B cell (primary cell): Measurements from ENCODE around the gene HOMER1. TPM values are rescaled to one million over a fixed set of nuclear protein-coding genes. Genes with fewer than 3 reads are reported as not detected.

ENCODE experiments used
- ATAC-seq: fragments of 200-7000 bp; cut with Tn5 transposase; one replicate; pipeline ENCODE4 v1.10.0; 2021; ENCODE audit warnings: low read depth, mild to moderate bottlenecking, moderate number of reproducible peaks, moderate library complexity
- CTCF ChIA-PET: fragments of 350-600 bp; sonication (Branson Sonifier 250); formaldehyde crosslinking; loops from one replicate; lab custom pipeline; 2021; ENCODE audit warnings: antibody characterized with exemption, inconsistent platforms; lab: Charles Lee
- POLR2A ChIA-PET: fragments of 350-600 bp; sonication (Branson Sonifier 250); formaldehyde crosslinking; loops from one replicate; lab custom pipeline; 2021; ENCODE audit warnings: antibody characterized with exemption; lab: Charles Lee
- DNase-seq: peaks from one replicate; pipeline ENCODE4 v3.0.0; 2013
- H2AFZ ChIP-seq: 2 replicates; pipeline ENCODE4 v1.6.1; 2012; ENCODE audit warnings: mild to moderate bottlenecking, low read depth, low read length; ENCODE audit not compliant: insufficient read depth, poor library complexity, severe bottlenecking
- H3K27ac ChIP-seq, 2 donors: 1 replicate in 1 of 2; 2 replicates in 1 of 2; pipeline ENCODE4 v1.5.1; 2012 to 2013; ENCODE audit warnings: low read length in 2 of 2, mild to moderate bottlenecking in 2 of 2, moderate library complexity in 1 of 2
- H3K27me3 ChIP-seq, 4 experiments: fragments of 200-600 bp in 1 of 4; sonication (generic) in 1 of 4; replicated peaks in 1 of 4; 1 replicate in 2 of 4; 2 replicates in 2 of 4; pipeline versions ENCODE4 v1.6.1 to v1.7.0; 2013 to 2016; ENCODE audit warnings: low read length in 3 of 4, mild to moderate bottlenecking in 2 of 4, mixed read lengths in 1 of 4, moderate library complexity in 1 of 4; ENCODE audit not compliant: insufficient read depth in 4 of 4, control insufficient read depth in 3 of 4; ENCODE audit errors: control extremely low read depth in 1 of 4
- H3K36me3 ChIP-seq, 2 experiments: replicated peaks in 1 of 2; 1 replicate in 1 of 2; 2 replicates in 1 of 2; pipeline versions ENCODE4 v1.6.1 to v1.7.1; 2013; ENCODE audit warnings: low read length in 1 of 2; ENCODE audit not compliant: insufficient read depth in 2 of 2, control insufficient read depth in 1 of 2; ENCODE audit errors: control extremely low read depth in 1 of 2, extremely low read depth in 1 of 2
- H3K4me1 ChIP-seq, 2 donors: fragments of 200-600 bp in 1 of 2; sonication (generic) in 1 of 2; 1 replicate in 1 of 2; 2 replicates in 1 of 2; pipeline versions ENCODE4 v1.5.1 to v1.6.1; 2013 to 2017; ENCODE audit warnings: low read length in 2 of 2; ENCODE audit not compliant: control insufficient read depth in 2 of 2, insufficient read depth in 2 of 2
- H3K4me2 ChIP-seq: replicated peaks from 2 replicates; pipeline ENCODE3; 2012; ENCODE audit warnings: mild to moderate bottlenecking, low read depth, low read length; ENCODE audit not compliant: poor library complexity, severe bottlenecking
- H3K4me3 ChIP-seq, 5 experiments: fragments of 200-600 bp in 1 of 5; sonication (generic) in 1 of 5; 1 replicate in 3 of 5; 2 replicates in 2 of 5; pipeline versions ENCODE4 v1.5.1 to v1.7.0; 2011 to 2016; ENCODE audit warnings: low read length in 4 of 5, mild to moderate bottlenecking in 4 of 5, low read depth in 2 of 5, control low read depth in 1 of 5, moderate library complexity in 1 of 5; ENCODE audit not compliant: insufficient read depth in 1 of 5; ENCODE audit errors: control extremely low read depth in 1 of 5, extremely low read depth in 1 of 5
- H3K79me2 ChIP-seq: fragments of 200-600 bp; sonication (generic); one replicate; pipeline ENCODE4 v1.6.0; 2016; ENCODE audit warnings: low read length; ENCODE audit not compliant: control insufficient read depth, insufficient read depth
- H3K9ac ChIP-seq: fragments of 200-600 bp; sonication (generic); 2 replicates; pipeline ENCODE4 v1.6.1; 2017; ENCODE audit warnings: mild to moderate bottlenecking, low read length, moderate library complexity
- H3K9me3 ChIP-seq, 3 donors: one replicate each; pipeline versions ENCODE4 v1.6.1 to v1.7.1; 2013; ENCODE audit warnings: low read length in 2 of 3; ENCODE audit not compliant: control insufficient read depth in 2 of 3, insufficient read depth in 1 of 3; ENCODE audit errors: control extremely low read depth in 1 of 3
- H4K20me1 ChIP-seq: 2 replicates; pipeline ENCODE4 v1.6.0; 2012; ENCODE audit warnings: mild to moderate bottlenecking, low read length; ENCODE audit not compliant: insufficient read depth, control insufficient read depth, poor library complexity, severe bottlenecking
- H3K27ac Mint-ChIP-seq: one replicate; pipeline ENCODE4 v1.8.0; 2021; ENCODE audit warnings: mixed read lengths
- H3K27me3 Mint-ChIP-seq: one replicate; pipeline ENCODE4 v1.8.0; 2021; ENCODE audit warnings: mixed read lengths
- H3K4me1 Mint-ChIP-seq: one replicate; pipeline ENCODE4 v1.8.0; 2021; ENCODE audit warnings: mixed read lengths
- H3K4me3 Mint-ChIP-seq: one replicate; pipeline ENCODE4 v1.8.0; 2021; ENCODE audit warnings: mixed read lengths
- H3K9me3 Mint-ChIP-seq: one replicate; pipeline ENCODE4 v1.8.0; 2022; ENCODE audit warnings: mixed read lengths; ENCODE audit not compliant: insufficient read depth
- EZH2 ChIP-seq: IDR thresholded peaks from 2 replicates; pipeline ENCODE4 v1.6.1; 2012; ENCODE audit warnings: borderline replicate concordance, low read depth, mild to moderate bottlenecking, moderate library complexity, low read length; ENCODE audit not compliant: insufficient read depth, poor library complexity, severe bottlenecking
- WGBS: methylation state at CpG from one replicate; pipeline ENCODE4 v1.1.5; 2013; ENCODE audit warnings: missing lambda C conversion rate; ENCODE audit not compliant: insufficient coverage; 5-methylcytosine and 5-hydroxymethylcytosine counted together
- intact Hi-C: fragments of 100-400 bp; cut with micrococcal nuclease; formaldehyde crosslinking; loops from one replicate; pipeline ENCODE4 v1.10.0; 2022
- polyA plus RNA-seq: library from polyadenylated mRNA; depleted of rRNA; stranded (reverse); fragments of >200 nt; gene quantifications from 2 replicates; pipeline ENCODE4 v1.2.3, GENCODE V29; 2012
- total RNA-seq, 2 donors: library from RNA; stranded (reverse); fragments of 120-200 nt in 1 of 2; gene quantifications; 1 replicate in 1 of 2; 2 replicates in 1 of 2; pipeline versions ENCODE4 v1.2.3 to v1.2.4, GENCODE V29; 2013 to 2022
- TF ChIP-seq, protein P1 (sequence below): fragments of 200-600 bp; IDR thresholded peaks from one replicate; pipeline ENCODE4 v1.8.0; 2022; ENCODE audit warnings: antibody characterized with exemption, mild to moderate bottlenecking

The HOMER1 gene
- total and polyA plus RNA-seq, 2 donors (not counting 1 experiment from before 2014, with no cell fraction given), result 0.63 to 5.4 TPM

- no peak overlapping the region for H3K27ac ChIP-seq
- H3K4me3 ChIP-seq, result no peak overlapping the region
- H4K20me1 ChIP-seq, result no peaks in the 10 kb centered on the region
- ATAC-seq (no peak), DNase-seq (no peak)
- H3K79me2 ChIP-seq, result no peaks in the 10 kb centered on the region
- Mint-ChIP-seq H3K4me1 (peaks cover 6% of the 10 kb centered on the region), H3K27me3 (no peaks in the 10 kb centered on the region), H3K27ac (no peak overlapping the region), H3K9me3 (no peaks in the 10 kb centered on the region), H3K4me3 (no peak overlapping the region)
- POLR2A ChIA-PET, result no interaction called here
- no peak overlapping the region for H3K4me2 ChIP-seq
- intact Hi-C loops, result no loop called here
- H3K4me1 ChIP-seq, result peaks cover 6 to 7% of the 10 kb centered on the region in 2 donors
- TF ChIP-seq, protein P1, sequence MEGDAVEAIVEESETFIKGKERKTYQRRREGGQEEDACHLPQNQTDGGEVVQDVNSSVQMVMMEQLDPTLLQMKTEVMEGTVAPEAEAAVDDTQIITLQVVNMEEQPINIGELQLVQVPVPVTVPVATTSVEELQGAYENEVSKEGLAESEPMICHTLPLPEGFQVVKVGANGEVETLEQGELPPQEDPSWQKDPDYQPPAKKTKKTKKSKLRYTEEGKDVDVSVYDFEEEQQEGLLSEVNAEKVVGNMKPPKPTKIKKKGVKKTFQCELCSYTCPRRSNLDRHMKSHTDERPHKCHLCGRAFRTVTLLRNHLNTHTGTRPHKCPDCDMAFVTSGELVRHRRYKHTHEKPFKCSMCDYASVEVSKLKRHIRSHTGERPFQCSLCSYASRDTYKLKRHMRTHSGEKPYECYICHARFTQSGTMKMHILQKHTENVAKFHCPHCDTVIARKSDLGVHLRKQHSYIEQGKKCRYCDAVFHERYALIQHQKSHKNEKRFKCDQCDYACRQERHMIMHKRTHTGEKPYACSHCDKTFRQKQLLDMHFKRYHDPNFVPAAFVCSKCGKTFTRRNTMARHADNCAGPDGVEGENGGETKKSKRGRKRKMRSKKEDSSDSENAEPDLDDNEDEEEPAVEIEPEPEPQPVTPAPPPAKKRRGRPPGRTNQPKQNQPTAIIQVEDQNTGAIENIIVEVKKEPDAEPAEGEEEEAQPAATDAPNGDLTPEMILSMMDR, result no peak
- TF ChIP-seq EZH2, result no peak
- no peak overlapping the region for H2AFZ ChIP-seq
- CTCF ChIA-PET, result no interaction called here
- H3K36me3 ChIP-seq, result no peaks in the 10 kb centered on the region
- H3K27me3 ChIP-seq, result no peaks in the 10 kb centered on the region
- H3K9ac ChIP-seq, result no peak overlapping the region
- WGBS, result 68% methylated on average over 2 of the region's 3 CpGs
- H3K9me3 ChIP-seq, result no peaks in the 10 kb centered on the region
Observed at GRCh38 chr5:79420248-79420647, 93.7 kb downstream of the HOMER1 start.

DNA sequence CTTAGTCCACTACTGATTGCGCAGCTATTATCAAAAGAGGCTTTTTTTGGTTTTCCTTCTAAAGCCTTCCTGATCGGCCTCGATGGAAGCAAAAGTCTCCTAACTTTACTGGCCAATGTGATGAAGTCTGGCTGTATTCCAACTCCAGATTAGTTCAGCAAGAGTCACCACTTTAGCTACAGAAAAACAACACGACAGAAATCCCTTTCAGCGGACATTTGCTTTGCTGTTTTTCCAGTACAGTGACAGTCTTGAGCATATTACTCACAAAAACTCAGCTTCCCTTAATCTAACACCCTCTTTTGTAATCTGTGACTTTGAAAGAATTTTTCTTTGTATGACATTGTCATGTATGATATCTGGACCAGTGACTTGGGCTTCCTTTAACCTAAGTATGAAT is 95.7 kb downstream of the HOMER1 start:
- Histone ChIP-seq H3K27ac (no peak overlapping the region), H4K20me1 (no peaks in the 10 kb centered on the region), H3K79me2 (no peaks in the 10 kb centered on the region), H3K4me2 (no peak overlapping the region), H3K9me3 (no peaks in the 10 kb centered on the region), H3K36me3 (no peaks in the 10 kb centered on the region), H3K9ac (no peak overlapping the region), H2AFZ (no peak overlapping the region), H3K4me3 (no peak overlapping the region), H3K27me3 (no peaks in the 10 kb centered on the region), H3K4me1 (peaks cover 6 to 7% of the 10 kb centered on the region in 2 donors)
- no peak overlapping the region for H3K4me3 Mint-ChIP-seq
- H3K9me3 Mint-ChIP-seq, result no peaks in the 10 kb centered on the region
- H3K27me3 Mint-ChIP-seq, result no peaks in the 10 kb centered on the region
- peaks cover 6% of the 10 kb centered on the region for H3K4me1 Mint-ChIP-seq
- intact Hi-C loops, result no loop called here
- no peak overlapping the region for H3K27ac Mint-ChIP-seq
- no peak for DNase-seq
- 98% methylated on average over 5 of the region's 5 CpGs for WGBS
- TF ChIP-seq, protein P1, result no peak
- TF ChIP-seq EZH2, result no peak
- POLR2A ChIA-PET, result interaction anchor here (0.6 kb wide), 1 partner anchor 18 kb away, joined by 5 read pairs; no protein-coding TSS in a partner anchor
- CTCF ChIA-PET, result no interaction called here
- no peak for ATAC-seq
